HG02981 (cell line): Measurements from ENCODE around the gene PPP1R1A.

Source experiments
- ATAC-seq: cut with Tn5 transposase; IDR thresholded peaks from one replicate; pipeline ENCODE4 v1.9.1; 2021; ENCODE audit warnings: mild to moderate bottlenecking, moderate library complexity; ENCODE audit not compliant: unreplicated experiment

The PPP1R1A gene

DNA sequence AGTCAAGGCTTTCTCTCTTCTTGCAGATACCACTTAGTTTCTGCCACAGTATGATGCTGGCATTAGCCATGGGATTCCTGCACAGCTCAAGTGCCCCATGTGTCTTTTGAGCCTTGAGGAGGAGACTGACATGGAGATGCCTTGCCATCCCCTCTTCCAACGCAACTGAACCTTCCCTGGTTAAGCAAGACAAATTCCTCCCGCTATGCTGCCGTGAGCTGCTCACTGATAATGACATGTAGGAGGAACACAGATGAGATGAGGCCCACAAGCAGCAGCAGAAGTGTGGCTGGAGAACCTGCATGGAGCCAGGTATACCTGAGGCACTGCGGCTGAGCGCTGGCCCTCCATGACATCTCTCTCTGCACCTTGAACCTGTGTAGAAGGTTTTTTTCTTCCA, 15.4 kb upstream of the PPP1R1A start:
- ATAC-seq: no peak

DNA sequence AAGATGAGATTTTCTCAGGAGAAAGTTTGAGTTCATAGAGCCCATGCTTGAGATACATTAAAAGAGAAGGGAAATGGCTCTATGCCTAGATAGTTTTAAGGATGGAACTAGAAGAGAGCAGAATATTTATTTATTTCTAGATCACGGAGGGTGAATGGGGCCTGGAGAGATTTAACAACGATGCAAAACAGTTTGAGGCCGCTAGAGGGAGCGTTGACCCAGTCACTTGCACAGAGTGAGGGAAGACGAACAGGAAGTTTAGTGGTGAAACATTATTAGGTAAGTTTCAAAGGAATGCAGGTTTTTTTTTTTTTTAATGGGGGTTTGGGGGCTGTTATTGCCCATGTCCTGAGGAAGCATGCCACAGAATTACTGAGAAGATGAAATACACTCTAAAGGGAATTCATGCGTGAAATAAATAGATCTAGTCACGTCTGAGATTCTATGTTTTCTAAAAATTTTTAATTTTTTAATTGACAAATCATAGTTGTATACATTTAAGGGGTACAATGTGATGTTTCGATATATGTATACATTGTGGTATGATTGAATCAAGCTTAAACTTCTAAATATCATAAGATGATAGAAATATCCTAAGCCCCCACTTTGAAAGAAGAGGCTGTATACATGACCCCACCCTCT, 14.8 kb upstream of the PPP1R1A start:
- peak; percentile 94 for ATAC-seq

DNA sequence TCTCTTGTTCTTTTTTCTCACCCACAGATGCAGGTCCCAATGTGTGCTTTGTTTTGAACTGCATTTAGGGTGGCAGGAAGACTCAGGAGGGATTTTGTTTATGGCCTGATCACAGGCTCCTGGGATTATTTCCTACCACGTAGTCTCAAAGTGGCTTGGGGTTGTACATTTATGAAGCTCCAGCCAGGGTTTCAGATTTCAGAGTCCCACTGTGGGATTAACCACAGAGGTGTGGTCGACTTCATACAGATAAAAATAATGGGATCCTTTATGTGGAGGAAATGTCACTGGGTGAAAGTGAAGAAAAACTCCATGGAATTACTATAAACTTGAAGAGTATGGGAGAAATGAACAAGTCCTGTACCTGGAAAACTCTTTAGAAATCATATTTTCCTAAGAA, 14.2 kb upstream of the PPP1R1A start:
- no peak for ATAC-seq

DNA sequence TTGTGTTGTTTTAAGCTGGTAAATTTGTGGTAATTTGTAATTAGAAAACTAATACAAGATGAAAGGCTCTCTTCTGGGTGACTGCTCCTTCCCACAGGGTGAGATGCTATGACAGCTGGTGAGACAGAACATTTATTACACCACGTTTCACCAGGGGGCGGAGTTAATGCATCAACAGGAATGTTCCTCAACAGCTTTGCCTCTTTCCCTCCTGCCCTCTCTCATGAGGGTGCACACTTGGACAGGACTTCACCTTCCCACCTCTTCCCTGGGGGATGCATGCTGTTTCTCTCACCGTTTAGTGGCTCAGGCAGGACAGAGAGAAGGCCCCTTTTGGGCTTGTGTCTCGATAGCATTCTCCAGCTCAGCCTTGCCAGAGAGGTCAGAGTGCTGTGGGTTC, 13.4 kb upstream of the PPP1R1A start:
- no peak for ATAC-seq

DNA sequence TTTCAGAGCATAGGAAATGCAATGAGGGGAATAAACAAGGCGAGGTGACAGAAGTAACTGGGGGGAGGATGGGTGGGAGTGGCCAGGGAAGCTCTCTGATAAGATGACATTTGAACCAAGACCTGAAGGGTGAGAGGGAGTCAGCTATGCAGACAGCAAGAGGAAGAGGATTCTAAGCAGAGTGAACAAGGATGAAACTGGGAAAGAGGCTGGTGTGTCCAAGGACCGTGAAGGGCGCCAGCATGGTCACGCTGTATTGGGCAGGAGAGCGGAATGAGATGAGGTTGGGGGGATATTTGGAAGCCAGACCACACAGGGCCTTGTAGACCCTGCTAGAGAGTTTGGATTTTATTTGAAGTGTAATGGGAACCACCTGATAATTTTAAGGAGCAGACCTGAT, 10.5 kb upstream of the PPP1R1A start:
- no peak for ATAC-seq

DNA sequence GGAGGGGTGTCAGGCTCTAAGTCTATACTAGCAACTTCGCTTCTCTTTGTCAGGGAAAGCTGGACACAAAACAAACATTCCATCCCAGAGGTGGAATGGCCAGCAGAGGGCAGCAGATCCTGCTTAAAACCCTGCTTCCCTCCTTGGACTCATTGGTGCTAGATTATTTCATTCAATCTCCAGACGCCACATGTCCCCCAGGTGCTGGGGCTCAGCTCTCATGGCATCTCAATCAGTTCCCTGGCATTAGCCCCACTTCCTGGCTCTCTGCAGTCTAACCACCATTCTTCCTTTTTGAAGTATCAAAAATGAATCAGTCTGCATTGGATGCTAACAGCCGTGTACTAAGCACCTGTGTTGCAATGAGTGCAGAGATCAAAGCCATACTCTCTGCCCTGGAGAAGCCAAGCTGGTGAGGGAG, 8.1 kb upstream of the PPP1R1A start:
- no peak for ATAC-seq

DNA sequence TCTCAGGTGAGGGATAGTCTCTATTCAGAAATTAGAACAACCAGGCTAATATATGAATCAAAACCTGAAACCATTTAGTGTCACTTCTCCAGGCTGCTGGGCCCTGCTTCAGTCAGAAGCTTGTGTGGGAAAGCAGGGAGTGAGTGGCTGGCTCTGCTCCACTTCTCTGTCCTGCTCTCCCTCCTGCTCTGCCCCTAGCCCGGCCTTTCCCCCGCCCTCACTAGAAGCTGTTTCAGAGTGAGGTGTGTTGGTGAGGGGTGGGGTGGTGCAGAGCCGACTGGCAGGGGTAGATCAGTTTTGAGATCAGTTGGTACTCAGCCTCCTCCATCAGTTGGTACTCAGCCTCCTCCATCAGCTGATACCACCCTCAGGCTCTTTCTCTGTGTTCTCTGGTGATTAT, 7.0 kb upstream of the PPP1R1A start:
- ATAC-seq: no peak

DNA sequence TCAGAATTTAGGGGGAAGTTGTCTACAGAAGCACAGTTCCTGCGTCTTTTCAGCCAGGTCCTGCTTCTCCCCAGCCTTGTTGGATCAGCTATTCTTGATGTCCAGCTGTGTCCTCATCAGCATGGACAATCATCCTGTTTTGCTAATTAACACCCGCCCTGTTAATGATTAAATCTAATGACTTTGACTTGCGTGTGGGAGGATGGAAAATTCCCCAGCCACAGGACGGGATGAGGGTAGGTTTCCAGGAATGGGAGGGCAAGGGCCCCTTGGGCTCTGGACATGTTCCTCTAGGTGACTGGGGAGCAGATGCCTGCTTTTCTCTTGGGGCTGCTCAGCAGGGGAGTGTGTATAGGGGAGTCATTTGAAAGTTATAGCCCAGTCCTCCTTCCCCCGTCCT, 5.3 kb upstream of the PPP1R1A start:
- no peak for ATAC-seq

DNA sequence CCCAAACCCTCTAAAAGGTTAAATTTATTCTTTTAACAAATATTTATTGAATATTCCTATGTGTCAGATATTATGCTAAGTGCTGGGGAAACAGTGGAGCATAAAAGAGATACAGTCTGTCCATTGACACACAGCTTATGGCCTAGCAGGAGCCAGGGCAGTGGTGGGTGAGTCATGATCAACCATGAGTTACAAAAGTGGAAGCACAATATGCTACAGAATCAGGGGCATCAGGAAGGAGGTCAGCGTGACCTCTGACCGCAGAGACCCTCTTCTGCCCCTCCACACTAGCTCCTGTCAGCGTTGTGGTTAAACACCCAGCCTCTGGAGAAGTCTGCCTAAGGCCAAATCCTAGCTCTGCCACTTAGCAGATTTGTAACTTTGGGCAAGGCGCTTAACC, 4.7 kb upstream of the PPP1R1A start:
- no peak for ATAC-seq

DNA sequence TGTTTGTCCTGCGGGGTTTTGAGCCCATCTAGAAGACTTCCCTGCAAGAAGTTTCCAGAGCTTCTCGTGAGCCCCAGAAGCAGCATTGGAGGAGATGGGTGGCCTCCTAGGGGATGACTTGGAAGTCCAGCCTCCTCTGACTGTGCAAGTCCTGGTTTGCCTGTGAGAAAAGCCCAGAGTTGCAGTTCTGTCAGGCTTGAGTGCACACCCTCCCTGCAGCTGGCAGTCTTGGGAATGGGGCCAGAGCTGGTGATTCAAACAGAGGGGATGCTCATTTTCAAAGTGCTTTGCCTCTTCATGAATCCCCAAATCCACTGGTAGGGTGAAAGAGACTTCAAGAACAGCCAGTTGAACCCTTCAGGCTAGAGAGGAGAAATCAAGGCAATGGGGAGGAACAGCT, 3.9 kb upstream of the PPP1R1A start:
- no peak for ATAC-seq

DNA sequence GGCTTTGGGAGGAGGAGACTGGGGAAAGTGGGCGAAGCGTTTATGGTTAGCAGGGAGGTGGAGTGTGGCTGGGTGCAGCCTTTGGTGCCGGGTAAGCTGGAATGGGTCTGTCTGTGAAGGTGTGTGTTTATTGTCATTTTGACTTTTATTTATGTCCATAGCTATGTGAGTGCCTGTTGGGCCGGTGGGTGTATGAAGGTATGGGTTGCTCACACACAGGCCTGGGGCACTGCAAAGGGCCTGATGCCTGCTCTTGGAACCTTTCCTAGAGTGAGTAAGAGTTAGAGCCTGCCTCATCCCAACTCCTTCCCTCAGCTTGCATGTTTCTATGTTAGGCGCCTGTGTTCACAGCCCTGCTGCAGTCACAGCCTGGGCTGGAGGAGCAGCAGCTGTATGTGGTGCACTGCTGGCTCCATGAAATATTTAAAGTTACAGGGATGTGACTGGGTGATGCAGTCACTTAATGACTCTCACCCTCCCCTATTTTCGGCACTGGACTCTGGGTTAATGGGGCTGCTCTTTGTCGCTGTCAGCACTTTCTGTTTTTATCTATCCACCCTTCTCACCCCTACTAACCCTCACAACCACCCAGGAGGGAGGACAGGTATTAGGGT, 2.6 kb upstream of the PPP1R1A start:
- ATAC-seq: no peak

DNA sequence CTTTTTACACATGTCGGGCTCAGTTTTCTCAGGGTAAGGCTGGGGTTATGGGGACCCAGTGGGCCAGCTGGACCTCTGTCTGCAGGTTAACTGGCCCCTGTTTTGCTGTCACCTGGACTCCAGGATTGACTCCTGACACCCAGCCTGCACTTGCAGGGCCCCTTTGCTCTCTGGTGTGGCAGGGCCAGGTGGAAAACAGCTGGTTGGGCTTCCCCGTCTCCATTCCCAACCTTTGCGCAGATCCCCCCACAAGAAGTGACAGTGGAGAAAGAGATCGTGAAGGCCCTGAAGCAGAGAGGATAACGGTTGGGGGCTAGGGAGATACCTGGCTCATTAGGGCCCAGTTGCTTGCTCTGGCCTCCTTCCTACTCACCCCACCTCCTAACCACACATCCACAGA, 1.5 kb upstream of the PPP1R1A start:
- ATAC-seq: no peak

DNA sequence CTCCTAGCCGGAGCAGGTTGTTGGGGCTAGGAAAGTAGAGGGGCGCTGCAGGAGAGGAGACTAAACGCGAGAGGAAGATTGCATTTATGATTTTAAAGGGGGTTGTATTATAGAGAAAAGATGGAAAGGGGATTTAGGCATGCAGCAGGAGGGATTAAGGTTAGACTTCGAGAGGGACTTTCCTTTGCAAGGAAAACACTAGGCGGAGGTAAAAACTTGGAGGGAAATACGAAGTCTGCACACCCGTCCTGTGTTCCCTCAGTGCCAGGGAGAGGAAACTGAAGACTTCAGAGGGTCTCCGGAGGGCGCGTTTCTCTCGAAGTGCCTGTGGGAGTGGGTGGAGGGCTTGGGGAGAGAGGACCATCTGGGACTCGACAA, 420 bp upstream of the PPP1R1A start:
- no peak for ATAC-seq

DNA sequence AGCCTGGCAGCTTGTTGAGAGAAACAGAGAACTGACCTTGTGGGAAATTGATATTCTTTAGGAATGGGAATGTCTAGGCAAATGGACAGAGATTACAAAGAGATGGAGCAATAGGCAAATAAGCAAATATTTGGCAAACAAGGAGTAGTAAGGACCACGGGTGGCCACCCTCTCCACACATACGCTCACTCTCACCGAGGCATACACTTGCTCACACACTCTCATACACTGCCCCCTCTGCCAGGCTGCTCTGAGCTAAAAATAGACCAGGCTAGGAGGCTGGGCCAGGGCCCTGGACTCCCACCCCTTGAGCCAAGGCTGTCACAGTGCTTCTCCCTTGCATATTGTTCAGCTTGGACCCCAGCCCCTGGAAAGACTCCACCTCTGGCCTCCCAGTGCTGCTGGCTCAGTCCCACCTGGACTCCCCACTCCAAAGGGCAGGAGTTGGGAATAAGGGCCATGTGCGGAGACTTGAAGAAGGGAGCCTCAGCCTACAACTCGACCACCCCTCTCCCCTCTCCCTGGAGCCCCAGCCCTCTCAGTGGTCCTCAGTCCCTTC, 1.1 kb downstream of the PPP1R1A start:
- no peak for ATAC-seq

DNA sequence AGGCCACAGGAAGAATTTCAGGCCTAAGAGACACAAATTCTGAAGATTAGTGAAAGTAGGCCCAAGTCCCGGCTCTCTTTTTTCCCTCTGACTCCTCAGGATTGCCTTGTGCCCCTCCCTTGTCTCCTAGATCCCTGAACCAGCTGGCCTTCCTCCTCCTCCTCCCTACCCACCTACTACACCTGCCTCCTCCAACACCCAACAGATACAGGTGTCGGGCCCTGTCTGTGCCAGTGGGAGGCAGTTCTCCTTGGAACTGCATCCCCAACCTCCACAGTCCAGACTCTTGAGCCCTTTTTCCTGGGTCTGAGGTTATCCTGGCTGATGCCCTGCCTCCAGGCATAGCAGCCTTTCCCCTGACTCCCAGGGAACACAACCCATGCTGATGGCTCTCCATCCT, 1.8 kb downstream of the PPP1R1A start:
- no peak for ATAC-seq

DNA sequence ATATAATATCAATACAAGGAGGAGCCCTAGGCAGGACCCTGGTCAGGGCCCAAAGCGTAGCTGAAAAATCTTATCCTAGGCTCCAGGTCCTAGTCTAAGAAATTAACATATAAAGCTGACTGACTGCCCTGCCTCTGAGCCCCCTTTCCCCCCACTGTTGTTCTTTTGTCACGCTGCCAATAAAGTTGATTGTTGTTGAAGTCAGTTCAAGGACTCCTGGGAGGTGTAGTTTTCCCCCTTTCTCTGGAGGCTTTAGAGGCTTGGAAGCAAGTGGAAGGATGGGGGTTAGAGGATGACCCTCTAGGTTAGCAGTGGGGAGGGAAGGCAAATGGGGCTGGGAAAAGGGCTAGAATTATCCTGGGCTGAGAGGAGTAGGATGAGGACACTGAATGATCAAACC, 3.2 kb downstream of the PPP1R1A start:
- ATAC-seq: no peak

DNA sequence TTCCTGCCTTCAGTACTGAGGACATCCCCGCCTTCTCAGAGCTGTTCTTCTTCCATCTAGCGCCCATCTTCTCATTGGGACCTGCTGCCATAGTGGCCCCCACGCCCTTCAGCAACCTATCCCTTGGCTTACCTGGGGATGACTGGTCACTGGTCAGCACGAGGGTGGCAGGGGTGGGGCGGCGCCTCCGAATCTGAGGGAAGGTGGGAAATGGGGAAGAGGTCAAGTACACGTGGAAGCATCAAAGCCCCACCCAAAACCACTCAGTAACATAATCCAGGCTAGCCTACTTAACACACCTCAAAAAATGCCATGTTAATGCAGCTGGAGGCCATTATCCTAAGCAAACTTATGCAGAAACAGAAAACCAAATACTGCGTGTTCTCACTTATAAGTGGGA, 4.3 kb downstream of the PPP1R1A start:
- ATAC-seq: no peak

DNA sequence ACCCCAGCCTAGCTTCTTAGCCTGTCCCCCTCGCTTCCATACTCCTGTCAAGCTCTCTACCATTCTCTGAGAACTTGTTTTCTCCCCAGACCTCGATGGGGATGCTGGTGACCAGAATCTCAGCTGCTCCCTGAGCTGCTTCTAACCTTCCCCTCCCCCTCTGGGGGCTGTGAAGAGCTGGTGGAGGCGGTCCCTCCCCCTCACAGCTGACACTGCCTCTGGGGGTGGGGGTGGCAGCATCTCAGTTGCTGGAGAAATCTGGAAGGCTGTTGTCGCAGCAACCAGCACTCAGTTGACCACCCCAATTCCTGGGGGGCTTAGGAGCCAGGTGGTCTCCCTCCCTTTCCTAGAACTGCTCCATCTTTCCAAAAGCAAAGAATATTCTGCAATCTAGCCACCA, 4.7 kb downstream of the PPP1R1A start:
- ATAC-seq: no peak

DNA sequence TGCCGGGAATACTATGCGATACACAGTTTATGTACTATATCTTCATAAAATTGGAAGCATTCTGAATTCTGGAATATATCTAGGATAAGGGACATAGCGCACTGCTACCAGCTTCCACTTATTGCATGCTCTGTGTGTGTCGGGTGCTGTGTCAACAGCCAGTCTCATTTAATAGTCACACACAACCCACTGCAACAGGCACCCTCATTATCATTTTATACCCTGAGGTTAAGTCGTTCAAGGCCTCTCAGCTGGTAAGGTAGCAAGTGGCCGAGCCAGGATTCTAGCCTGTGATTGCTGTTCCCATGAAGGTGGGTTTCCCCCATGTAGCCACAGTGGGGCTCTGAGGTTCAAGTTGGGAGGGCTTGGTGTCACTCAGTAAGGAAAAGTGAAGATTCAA, 7.0 kb downstream of the PPP1R1A start:
- no peak for ATAC-seq

DNA sequence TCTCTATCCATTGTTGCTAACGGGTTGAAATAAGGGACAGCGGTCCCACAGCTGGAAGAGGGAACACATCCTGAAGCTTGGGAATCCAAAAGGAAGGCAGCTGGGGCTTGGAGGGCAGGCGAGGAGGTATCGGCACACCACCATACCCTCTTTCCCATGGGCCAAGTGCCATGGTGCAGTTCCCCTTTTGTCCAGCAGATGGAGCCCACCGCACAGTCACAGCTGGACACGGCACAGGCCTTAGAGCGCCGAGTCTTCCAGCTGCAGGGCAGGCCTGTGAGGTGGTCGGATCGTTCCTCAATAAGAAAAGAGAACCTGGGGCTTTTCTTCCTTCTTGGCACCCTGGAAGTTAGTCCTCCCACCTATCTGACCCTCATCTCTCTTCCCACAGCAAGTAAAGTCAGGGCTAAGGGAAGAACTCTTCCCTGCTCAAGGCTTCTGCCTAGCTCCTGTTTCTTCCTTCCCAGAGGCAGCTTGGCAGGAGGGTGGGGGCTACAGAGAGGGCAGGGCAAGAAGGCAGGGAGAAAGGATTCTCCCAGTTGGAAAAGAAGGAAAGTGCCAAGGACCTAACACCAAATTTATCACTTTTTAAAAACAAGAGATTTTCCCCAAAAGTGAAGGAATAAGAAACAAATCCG, 8.6 kb downstream of the PPP1R1A start:
- peak; percentile 91 for ATAC-seq

DNA sequence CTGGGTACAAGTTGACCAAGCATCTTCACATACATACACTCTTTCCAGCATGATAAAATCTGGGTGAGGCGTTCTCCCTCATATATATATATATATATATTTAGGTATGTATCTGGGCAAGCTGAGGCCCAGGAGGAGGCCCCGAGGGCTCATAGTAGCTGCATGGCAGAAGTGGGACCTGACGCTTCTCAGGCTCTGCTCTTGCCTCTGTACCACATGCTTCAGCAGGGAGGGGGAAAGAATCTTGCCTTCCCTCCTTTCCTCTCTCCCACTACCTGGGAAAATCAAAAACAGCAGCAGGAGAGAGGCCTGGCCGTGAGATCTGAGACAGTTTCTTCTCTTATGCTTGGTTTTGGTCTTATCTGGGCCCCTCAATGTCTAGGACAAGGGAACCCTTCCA, 9.2 kb downstream of the PPP1R1A start:
- peak; percentile 19 for ATAC-seq

DNA sequence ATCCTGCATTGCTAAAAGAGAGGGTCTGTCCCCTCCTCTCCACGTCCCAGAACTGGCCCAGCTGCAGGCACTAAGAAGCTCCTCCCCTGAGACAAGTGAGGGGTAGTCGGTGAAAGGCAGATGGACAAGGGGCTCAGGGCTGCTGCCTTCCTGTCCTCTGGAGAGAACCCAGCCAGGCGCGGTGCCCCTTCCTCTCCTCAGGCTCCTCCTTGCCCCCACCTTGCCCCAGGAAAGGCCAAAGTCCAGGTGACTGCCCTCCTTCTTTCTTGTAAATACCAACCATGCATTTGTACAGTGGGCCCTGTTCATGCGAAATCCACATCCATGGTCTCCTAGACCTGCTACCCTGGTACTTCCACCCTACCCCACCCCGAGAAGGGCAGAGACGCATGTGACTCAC, 9.7 kb downstream of the PPP1R1A start:
- no peak for ATAC-seq
